SK-N-MC (cell line): Measurements from ENCODE around the gene TOM1L2.

Source experiments
- EZH2 ChIP-seq: fragments of 200-600 bp; sonication (generic); IDR thresholded peaks from one replicate; pipeline ENCODE4 v1.6.1; 2017; ENCODE audit warnings: antibody characterized with exemption
- FOXP2 ChIP-seq: optimal IDR thresholded peaks from 2 replicates; pipeline ENCODE3; 2011; ENCODE audit warnings: mild to moderate bottlenecking, moderate library complexity; ENCODE audit not compliant: insufficient read depth; ENCODE audit errors: extremely low read length, control extremely low read depth
- POLR2AphosphoS5 ChIP-seq: IDR thresholded peaks from 2 replicates; pipeline ENCODE4 v1.6.1; 2012; ENCODE audit warnings: mild to moderate bottlenecking, low read depth, low read length, borderline replicate concordance

GRCh38 chr17:17877529-17878358 lies 94.5 kb downstream of the TOM1L2 start:
- TF ChIP-seq EZH2 (no peak), POLR2AphosphoS5 (no peak), FOXP2 (no peak)
